Erythroblast (primary cell): ENCODE data around the gene WWP2.
"Not testable (repeated sequence)": the region's sequence is repeated elsewhere in the genome, so short reads cannot be mapped to it uniquely, and the experiment has no call there.

Experiments
- GATA1 ChIP-seq: IDR thresholded peaks from 2 replicates; pipeline ENCODE4 v1.6.1; 2011; ENCODE audit warnings: low read depth, mild to moderate bottlenecking, control low read depth, low read length, moderate library complexity
- POLR2A ChIP-seq: IDR thresholded peaks from 2 replicates; pipeline ENCODE4 v1.6.1; 2011; ENCODE audit warnings: mild to moderate bottlenecking, low read length

DNA sequence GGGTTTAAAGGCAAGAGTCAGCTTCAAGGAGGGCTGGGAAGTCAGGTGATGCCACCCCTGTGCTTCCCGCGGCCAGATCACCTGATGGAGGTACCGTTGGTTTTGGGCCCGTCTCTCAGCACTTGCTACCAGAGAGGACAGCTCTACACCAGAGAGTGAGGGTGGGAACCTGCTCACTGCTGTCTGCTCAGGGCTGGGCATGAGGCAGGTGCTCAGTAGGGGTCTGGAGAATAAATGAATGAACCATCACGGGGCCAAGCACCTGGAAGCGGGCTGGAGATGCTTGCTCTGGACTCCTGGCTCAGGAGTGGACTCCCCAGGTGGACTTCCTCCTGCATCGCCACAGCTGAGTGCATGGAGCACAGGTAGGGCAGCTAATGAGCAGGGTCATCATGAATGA, 210.0 kb downstream of the WWP2 start:
- TF ChIP-seq POLR2A, GATA1: not testable (repeated sequence)
